Chondrocyte (in vitro differentiated cells): ENCODE results near the gene GIGYF2. TPM values are rescaled to one million over a fixed set of nuclear protein-coding genes. Genes with fewer than 3 reads are reported as not detected.
"Not testable (repeated sequence)": the region's sequence is repeated elsewhere in the genome, so short reads cannot be mapped to it uniquely, and the experiment has no call there.

Experiments
- DNase-seq: peaks from one replicate; pipeline ENCODE4 v3.0.0; 2021; ENCODE audit warnings: mixed read lengths, low spot score
- H3K27ac Mint-ChIP-seq: one replicate; pipeline ENCODE4 v1.8.0; 2021; ENCODE audit warnings: mild to moderate bottlenecking, moderate library complexity, mixed read lengths; ENCODE audit not compliant: unreplicated experiment
- H3K27me3 Mint-ChIP-seq: 2 replicates; pipeline ENCODE4 v1.8.0; 2021; ENCODE audit warnings: low read depth, mixed read lengths
- H3K36me3 Mint-ChIP-seq: 2 replicates; pipeline ENCODE4 v1.8.0; 2021; ENCODE audit warnings: low read depth, mixed read lengths
- H3K4me1 Mint-ChIP-seq: 2 replicates; pipeline ENCODE4 v1.8.0; 2021; ENCODE audit warnings: low read depth, mild to moderate bottlenecking, mixed read lengths
- H3K4me3 Mint-ChIP-seq: one replicate; pipeline ENCODE4 v1.8.0; 2021; ENCODE audit warnings: mild to moderate bottlenecking, moderate library complexity, mixed read lengths; ENCODE audit not compliant: unreplicated experiment
- H3K9me3 Mint-ChIP-seq: 2 replicates; pipeline ENCODE4 v1.8.0; 2021; ENCODE audit warnings: low read depth, mixed read lengths
- CTCF ChIP-seq: fragments of 200-600 bp; sonication (generic); IDR thresholded peaks from 2 replicates; pipeline ENCODE4 v1.5.0; 2021; ENCODE audit warnings: antibody characterized with exemption, mild to moderate bottlenecking, moderate library complexity
- total RNA-seq: library from RNA; stranded (reverse); gene quantifications from 3 replicates; pipeline ENCODE4 v1.2.1, GENCODE V29; 2021

The GIGYF2 gene
- total RNA-seq, 1 donor from 2014 or later, result 45.6 TPM

- Mint-ChIP-seq H3K4me1 (peaks cover 18% of the 10 kb centered on the region), H3K27ac (peak overlapping the region; percentile 74), H3K27me3 (no peaks in the 10 kb centered on the region), H3K36me3 (no peaks in the 10 kb centered on the region), H3K9me3 (no peaks in the 10 kb centered on the region), H3K4me3 (no peak overlapping the region)
- no peak for DNase-seq
- TF ChIP-seq CTCF, result no peak
Measured at GRCh38 chr2:232689152-232689910, 7.8 kb upstream of the GIGYF2 start.

- not testable (repeated sequence) for DNase-seq, H3K4me3 Mint-ChIP-seq, H3K27me3 Mint-ChIP-seq, H3K27ac Mint-ChIP-seq, H3K9me3 Mint-ChIP-seq, H3K36me3 Mint-ChIP-seq
- H3K4me1 Mint-ChIP-seq, result peaks cover 18% of the 10 kb centered on the region
Measured at GRCh38 chr2:232691117-232691516, 6.0 kb upstream of the GIGYF2 start.

- Mint-ChIP-seq H3K36me3 (no peaks in the 10 kb centered on the region), H3K27me3 (no peaks in the 10 kb centered on the region), H3K4me1 (peaks cover 23% of the 10 kb centered on the region), H3K4me3 (no peak overlapping the region), H3K27ac (no peak overlapping the region), H3K9me3 (no peaks in the 10 kb centered on the region)
- no peak for DNase-seq
- no peak for TF ChIP-seq CTCF
Measured at GRCh38 chr2:232693344-232693743, 3.8 kb upstream of the GIGYF2 start.

- no peak for TF ChIP-seq CTCF
Measured at GRCh38 chr2:232696609-232697058, 497 bp upstream of the GIGYF2 start.

GRCh38 chr2:232697807-232698110 is 628 bp downstream of the GIGYF2 start:
- Mint-ChIP-seq H3K4me3 (peak overlapping the region; percentile 95), H3K36me3 (peaks cover 3% of the 10 kb centered on the region), H3K9me3 (no peaks in the 10 kb centered on the region), H3K27ac (peak overlapping the region; percentile 93), H3K4me1 (peaks cover 37% of the 10 kb centered on the region), H3K27me3 (no peaks in the 10 kb centered on the region)
- TF ChIP-seq CTCF, result no peak
- DNase-seq, result peak; percentile 93

More at GRCh38 chr2:232696609-232697058, 497 bp upstream of the GIGYF2 start:
- Mint-ChIP-seq H3K36me3 (peaks cover 3% of the 10 kb centered on the region), H3K4me1 (peaks cover 33% of the 10 kb centered on the region), H3K27ac (peak overlapping the region; percentile 88), H3K27me3 (no peaks in the 10 kb centered on the region), H3K9me3 (no peaks in the 10 kb centered on the region), H3K4me3 (peak overlapping the region; percentile 95)
- DNase-seq, result no peak

GRCh38 chr2:232698556-232699091 is 1.5 kb downstream of the GIGYF2 start:
- peaks cover 37% of the 10 kb centered on the region for H3K4me1 Mint-ChIP-seq
- H3K4me3 Mint-ChIP-seq, result peak overlapping the region; percentile 95
- no peak for DNase-seq
- H3K36me3 Mint-ChIP-seq, result peaks cover 5% of the 10 kb centered on the region
- no peaks in the 10 kb centered on the region for H3K27me3 Mint-ChIP-seq
- H3K9me3 Mint-ChIP-seq, result no peaks in the 10 kb centered on the region
- H3K27ac Mint-ChIP-seq, result peak overlapping the region; percentile 77
- TF ChIP-seq CTCF, result no peak
